Esophagus mucosa (tissue), 1 donor: ENCODE data around the gene EPB41L4A. TPM values are rescaled to one million over a fixed set of nuclear protein-coding genes. Genes with fewer than 3 reads are reported as not detected.

Source experiments
- ATAC-seq: fragments of 200-7000 bp; cut with Tn5 transposase; one replicate; pipeline ENCODE4 v1.9.1; 2020
- total RNA-seq: library from RNA; stranded (reverse); gene quantifications from one replicate; pipeline ENCODE4 v1.2.4, GENCODE V29; 2023
- donor health status: DM: yes; HTN: yes; CAD: no.

EPB41L4A gene
- total RNA-seq, 1 donor from 2014 or later: 35.1 TPM

DNA sequence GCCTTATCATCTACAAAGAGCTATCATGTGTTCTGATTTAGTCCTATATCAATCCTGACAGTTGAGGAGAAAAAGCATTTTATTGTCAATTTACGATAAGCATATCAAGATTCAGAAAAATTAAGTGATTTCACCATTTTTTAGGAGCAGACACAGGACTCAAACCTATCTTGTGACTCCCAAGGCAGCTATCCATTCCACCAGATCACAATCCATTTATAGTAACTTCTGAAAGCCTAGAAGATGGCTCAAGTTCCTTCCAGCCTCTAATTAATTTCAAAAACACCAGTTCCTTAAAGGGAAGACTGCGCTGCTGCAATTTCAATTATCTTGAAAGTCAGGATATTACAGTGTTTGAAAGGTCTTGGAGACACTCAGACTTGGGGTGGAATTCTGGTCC lies 114.3 kb downstream of the EPB41L4A start:
- ATAC-seq: no peak

DNA sequence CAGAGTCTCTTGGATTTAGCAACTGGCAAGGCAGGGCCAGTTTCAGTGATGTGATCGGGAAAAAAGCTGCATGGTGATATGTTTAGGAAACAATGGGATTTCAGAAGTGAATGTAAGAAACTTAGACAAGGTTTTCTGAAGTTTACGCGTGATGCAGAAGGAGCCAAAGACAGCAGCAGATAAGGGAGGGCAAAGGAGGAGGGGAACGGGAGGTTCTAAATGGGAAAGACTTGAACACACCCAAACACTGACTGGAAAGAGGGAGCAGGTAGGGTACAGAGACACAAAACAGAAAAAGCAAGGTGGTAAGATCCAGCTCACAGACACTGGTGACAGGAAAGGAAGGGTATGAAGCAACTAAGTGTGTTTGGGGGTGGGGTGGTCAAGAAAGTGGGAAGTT lies 115.4 kb downstream of the EPB41L4A start:
- no peak for ATAC-seq

DNA sequence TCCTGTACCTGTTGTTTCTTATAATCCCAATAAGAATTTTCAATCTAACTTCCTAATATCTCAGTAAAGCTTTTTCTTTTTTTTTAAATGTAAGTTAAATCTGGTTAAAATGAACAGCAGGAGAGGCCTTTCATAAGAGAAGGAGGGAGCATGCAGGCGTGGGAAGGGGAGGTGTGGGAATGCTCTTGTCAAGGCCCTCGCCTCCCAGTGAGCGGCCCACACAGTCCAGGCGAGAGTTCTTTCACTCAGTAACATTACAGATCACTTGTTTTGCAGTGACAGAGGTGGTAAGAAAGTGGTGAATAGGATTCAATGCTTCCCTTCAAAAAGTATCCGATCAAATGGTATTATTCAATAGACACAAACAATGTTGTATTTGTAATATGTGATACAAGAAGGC lies 125.0 kb downstream of the EPB41L4A start:
- no peak for ATAC-seq

GRCh38 chr5:112293587-112293986 lies 125.5 kb downstream of the EPB41L4A start:
- ATAC-seq: no peak

- no peak for ATAC-seq
Measured at GRCh38 chr5:112290691-112291090, 128.4 kb downstream of the EPB41L4A start.

GRCh38 chr5:112289465-112289864 lies 129.6 kb downstream of the EPB41L4A start:
- peak; percentile 64 for ATAC-seq

DNA sequence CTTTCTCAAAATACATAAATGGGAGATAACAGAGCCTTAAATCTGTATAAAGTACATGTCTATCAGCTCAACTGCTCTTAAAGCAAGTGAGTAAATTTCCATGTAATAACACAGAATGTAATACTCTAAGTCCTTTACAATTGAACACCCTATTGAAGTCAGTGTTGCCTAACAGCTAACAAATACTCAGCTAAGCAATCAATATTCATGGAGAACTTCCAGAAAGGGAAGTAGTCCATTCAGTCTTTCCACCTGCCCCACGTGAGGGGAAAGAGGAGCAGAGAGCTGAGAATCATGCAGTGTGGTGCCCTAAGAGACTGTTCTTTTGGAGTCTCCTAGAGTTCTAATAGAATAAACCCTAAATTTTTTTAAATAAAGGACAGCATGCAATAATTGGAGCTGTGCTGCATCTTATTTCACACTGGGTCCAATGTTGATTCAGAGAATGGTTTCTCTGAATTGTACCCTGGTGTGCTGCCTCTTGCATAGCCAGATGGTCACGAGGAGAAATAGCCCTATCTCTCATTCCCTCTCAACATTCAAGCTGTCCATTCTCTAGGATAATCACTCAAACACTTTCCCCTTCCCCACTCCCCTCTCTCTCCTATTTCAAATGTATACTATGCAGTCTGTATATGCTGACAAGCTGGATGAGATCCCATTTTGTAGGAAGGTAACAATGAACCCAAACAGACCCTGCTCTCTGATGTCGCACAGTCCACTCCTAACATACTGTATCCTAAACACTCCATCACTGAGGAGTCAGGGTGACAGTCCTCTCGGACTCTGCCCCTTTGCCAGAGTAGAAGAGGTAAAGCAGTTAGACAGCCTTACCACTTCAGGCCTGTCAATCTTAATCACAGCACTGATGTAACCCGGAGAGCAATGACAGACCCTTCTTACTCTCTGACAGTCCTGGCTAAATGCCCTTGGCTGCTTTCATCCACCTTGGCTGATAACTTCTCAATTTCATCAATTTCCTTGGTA lies 134.8 kb downstream of the EPB41L4A start:
- ATAC-seq: no peak

- no peak for ATAC-seq
Measured at GRCh38 chr5:112283034-112283582, 136.0 kb downstream of the EPB41L4A start.

DNA sequence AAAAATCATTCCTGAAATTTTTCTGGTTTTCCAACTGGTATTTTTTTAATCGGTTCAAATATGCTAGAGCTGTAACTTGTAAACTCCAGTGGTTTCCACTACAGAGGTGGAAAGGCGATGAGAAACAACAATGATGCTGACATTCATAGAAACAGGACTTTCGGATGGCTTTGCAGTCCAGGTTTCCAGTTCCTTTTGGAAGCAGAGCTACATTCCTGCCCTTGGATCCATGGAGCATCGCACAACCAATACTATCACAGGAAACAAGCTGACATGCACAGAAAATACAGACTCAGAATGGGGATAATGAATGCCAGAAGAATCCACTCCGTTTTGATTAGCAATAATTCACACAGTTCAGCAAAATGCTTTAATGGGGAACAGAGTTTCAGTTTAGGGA lies 140.0 kb downstream of the EPB41L4A start:
- ATAC-seq: no peak

DNA sequence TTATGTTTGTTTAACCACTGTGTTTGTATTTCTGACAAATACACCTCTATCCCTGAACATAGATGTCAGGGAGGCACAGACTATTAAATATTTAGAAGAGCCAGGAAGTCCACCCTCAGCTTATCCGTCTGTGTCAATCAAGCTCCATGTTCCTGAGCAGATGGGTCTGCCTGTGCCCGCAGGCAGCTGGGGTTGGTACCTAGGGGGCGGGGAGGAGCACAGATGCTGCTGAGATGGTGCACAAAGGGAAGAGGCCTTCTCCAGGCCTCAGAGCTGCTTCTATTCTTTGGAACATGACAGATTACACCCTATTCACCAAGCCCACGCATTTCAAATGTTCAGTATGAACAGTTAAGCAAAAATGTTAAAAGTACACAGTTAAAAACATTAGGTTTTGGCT lies 142.1 kb downstream of the EPB41L4A start:
- no peak for ATAC-seq

GRCh38 chr5:112275671-112276070 lies 143.4 kb downstream of the EPB41L4A start:
- no peak for ATAC-seq

- ATAC-seq: no peak
Measured at GRCh38 chr5:112270299-112271293, 148.5 kb downstream of the EPB41L4A start.

GRCh38 chr5:112267231-112267630 lies 151.8 kb downstream of the EPB41L4A start:
- no peak for ATAC-seq

- no peak for ATAC-seq
Measured at GRCh38 chr5:112264666-112265065, 154.4 kb downstream of the EPB41L4A start.

GRCh38 chr5:112264151-112264550 lies 154.9 kb downstream of the EPB41L4A start:
- ATAC-seq: no peak

GRCh38 chr5:112263469-112263868 lies 155.6 kb downstream of the EPB41L4A start:
- ATAC-seq: no peak

- no peak for ATAC-seq
Measured at GRCh38 chr5:112258571-112258970, 160.5 kb downstream of the EPB41L4A start.

DNA sequence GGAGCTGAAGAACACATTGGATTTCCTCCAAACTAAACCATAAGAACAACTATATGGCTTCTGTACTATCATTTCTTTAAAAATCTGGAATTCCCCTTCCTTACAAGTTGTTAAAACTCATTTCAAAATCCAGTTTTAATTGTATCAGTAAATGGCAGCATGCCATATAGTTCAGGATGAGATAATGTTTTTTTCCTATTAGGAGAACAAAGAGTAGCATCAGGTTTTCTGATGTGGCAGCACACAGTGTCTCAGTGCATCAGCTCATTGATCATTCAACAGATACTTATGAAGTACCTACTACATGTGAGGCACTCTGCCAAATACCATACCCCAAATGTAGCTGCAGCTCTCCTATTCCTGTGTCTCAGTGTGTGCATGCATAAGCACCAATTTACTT lies 161.1 kb downstream of the EPB41L4A start:
- no peak for ATAC-seq

GRCh38 chr5:112257005-112257404 lies 162.1 kb downstream of the EPB41L4A start:
- no peak for ATAC-seq

- ATAC-seq: peak; percentile 30
Measured at GRCh38 chr5:112254303-112254702, 164.8 kb downstream of the EPB41L4A start.

GRCh38 chr5:112253478-112254250 lies 165.4 kb downstream of the EPB41L4A start:
- ATAC-seq: peak; percentile 80

DNA sequence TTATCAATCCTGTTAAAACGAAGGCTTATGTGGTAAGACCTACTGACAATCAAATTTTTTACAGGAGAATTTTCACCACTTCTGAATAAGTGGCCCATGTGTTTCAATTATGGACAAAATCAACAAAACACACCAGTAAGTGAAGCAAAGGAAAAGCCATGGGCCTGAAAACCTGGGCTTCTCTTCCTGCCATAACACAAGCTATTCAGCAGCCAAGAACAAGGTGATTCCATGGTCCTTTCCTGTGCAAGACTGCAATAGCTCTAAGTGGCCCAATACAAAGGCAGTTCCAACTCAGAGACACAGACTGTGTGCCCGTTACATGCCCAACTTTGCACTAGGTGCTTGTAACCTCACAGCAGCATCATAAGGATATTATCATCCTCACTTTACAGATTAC lies 168.5 kb downstream of the EPB41L4A start:
- no peak for ATAC-seq
